ENCODE data around the gene ANO2. TPM values are rescaled to one million over a fixed set of nuclear protein-coding genes. Genes with fewer than 3 reads are reported as not detected.

Gene ANO2
- total and polyA plus RNA-seq, 2 experiments from 2014 or later: 2.3 to 4.6 TPM

DNA sequence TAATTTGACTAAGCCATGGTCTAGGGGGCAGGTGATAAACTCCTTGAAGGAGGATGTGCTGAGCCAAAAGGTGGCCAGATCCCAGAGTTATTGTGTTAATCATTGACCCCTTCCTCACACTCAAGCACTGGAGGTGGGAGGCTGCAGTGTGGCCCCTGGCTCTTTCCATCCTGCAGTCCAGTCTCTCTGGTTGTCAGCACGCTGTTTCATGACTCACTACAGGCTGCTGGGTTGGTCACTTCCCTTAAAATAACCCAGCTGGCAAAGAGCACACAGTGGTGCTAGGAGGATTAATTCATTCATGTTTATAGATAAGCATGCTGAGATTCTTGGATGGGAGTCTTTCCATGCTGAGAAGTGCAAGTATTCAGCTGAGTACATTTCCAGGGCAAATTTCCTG is 228.9 kb downstream of the ANO2 start:
- Histone ChIP-seq H3K4me3 (no peak overlapping the region), H3K4me1 (ENCODE audit: insufficient read depth) (no peaks in the 10 kb centered on the region), H2AFZ (no peak overlapping the region), H3K79me2 (replicated peaks; ENCODE audit: insufficient read depth) (no peaks in the 10 kb centered on the region), H3K27ac (ENCODE audit: low read depth) (no peak overlapping the region), H3K36me3 (ENCODE audit: insufficient read depth) (no peaks in the 10 kb centered on the region), H3F3A (replicated peaks; ENCODE audit: low read depth) (no peaks in the 10 kb centered on the region), H3K4me2 (no peak overlapping the region), H3K27me3 (ENCODE audit: insufficient read depth) (no peaks in the 10 kb centered on the region), H3K9me2 (ENCODE audit: insufficient read depth) (no peaks in the 10 kb centered on the region), H4K20me1 (replicated peaks; ENCODE audit: insufficient read depth) (no peaks in the 10 kb centered on the region)
- ATAC-seq (no peak), DNase-seq (ENCODE audit: low spot score) (no peak)
- peaks cover 1% of the 10 kb centered on the region; the same call in 2 of the 3 replicates for H3K4me1 Mint-ChIP-seq
- no peaks in the 10 kb centered on the region for H3K36me3 Mint-ChIP-seq (ENCODE audit: low read depth)
- no peak overlapping the region for H3K4me3 Mint-ChIP-seq
- H3K27me3 Mint-ChIP-seq (ENCODE audit: insufficient read depth, low read depth, poor library complexity): no peaks in the 10 kb centered on the region
- H3K27ac Mint-ChIP-seq: no peak overlapping the region
- no peak for TF ChIP-seq JUNB (IDR thresholded peaks at IDR 0.05; ENCODE audit: unreplicated experiment)
- TF ChIP-seq STAT1 (IDR thresholded peaks at IDR 0.05; ENCODE audit: unreplicated experiment): no peak
- no peak for TF ChIP-seq POLR2AphosphoS5 (IDR thresholded peaks at IDR 0.05; ENCODE audit: low read depth)
- TF ChIP-seq ZNF331 (CRISPR knock-in tag; IDR thresholded peaks at IDR 0.05; ENCODE audit: low read depth): no peak
- TF ChIP-seq CTCF (conservative IDR thresholded peaks at IDR 0.05; ENCODE audit: low read depth in 2 of 2): no peak
- TF ChIP-seq CREB1 (CRISPR knock-in tag; IDR thresholded peaks at IDR 0.05; ENCODE audit: low read depth): no peak
- TF ChIP-seq ZNF114 (CRISPR knock-in tag; IDR thresholded peaks at IDR 0.05): no peak
- no peak for TF ChIP-seq EZH2 (IDR thresholded peaks at IDR 0.05; ENCODE audit: low read depth, unreplicated experiment)
- TF ChIP-seq EZH2phosphoT487 (IDR thresholded peaks at IDR 0.05; ENCODE audit: unreplicated experiment): no peak
- no peak for TF ChIP-seq ETS1 (IDR thresholded peaks at IDR 0.05)
- no peak for TF ChIP-seq ZNF462 (CRISPR knock-in tag; IDR thresholded peaks at IDR 0.05)
- no peak for TF ChIP-seq NANOG (IDR thresholded peaks at IDR 0.05; ENCODE audit: borderline replicate concordance)
- TF ChIP-seq, protein P1, sequence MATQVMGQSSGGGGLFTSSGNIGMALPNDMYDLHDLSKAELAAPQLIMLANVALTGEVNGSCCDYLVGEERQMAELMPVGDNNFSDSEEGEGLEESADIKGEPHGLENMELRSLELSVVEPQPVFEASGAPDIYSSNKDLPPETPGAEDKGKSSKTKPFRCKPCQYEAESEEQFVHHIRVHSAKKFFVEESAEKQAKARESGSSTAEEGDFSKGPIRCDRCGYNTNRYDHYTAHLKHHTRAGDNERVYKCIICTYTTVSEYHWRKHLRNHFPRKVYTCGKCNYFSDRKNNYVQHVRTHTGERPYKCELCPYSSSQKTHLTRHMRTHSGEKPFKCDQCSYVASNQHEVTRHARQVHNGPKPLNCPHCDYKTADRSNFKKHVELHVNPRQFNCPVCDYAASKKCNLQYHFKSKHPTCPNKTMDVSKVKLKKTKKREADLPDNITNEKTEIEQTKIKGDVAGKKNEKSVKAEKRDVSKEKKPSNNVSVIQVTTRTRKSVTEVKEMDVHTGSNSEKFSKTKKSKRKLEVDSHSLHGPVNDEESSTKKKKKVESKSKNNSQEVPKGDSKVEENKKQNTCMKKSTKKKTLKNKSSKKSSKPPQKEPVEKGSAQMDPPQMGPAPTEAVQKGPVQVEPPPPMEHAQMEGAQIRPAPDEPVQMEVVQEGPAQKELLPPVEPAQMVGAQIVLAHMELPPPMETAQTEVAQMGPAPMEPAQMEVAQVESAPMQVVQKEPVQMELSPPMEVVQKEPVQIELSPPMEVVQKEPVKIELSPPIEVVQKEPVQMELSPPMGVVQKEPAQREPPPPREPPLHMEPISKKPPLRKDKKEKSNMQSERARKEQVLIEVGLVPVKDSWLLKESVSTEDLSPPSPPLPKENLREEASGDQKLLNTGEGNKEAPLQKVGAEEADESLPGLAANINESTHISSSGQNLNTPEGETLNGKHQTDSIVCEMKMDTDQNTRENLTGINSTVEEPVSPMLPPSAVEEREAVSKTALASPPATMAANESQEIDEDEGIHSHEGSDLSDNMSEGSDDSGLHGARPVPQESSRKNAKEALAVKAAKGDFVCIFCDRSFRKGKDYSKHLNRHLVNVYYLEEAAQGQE (IDR thresholded peaks at IDR 0.05; ENCODE audit: unreplicated experiment): no peak
- no peaks in the 10 kb centered on the region; the same call in 2 of the 3 replicates for H3K9me3 Mint-ChIP-seq

Measured in GM23338 (cell line).